Effector CD8-positive, alpha-beta T cell (primary cell): ENCODE measurements around the gene MS4A6A.
"Not testable (repeated sequence)": the region's sequence is repeated elsewhere in the genome, so short reads cannot be mapped to it uniquely, and the experiment has no call there.

Experiments used
- DNase-seq: peaks from one replicate; lab custom pipeline; 2025; lab: John Stamatoyannopoulos, UW

The MS4A6A gene

GRCh38 chr11:60183591-60184205, 815 bp upstream of the MS4A6A start:
- no peak for DNase-seq

DNA sequence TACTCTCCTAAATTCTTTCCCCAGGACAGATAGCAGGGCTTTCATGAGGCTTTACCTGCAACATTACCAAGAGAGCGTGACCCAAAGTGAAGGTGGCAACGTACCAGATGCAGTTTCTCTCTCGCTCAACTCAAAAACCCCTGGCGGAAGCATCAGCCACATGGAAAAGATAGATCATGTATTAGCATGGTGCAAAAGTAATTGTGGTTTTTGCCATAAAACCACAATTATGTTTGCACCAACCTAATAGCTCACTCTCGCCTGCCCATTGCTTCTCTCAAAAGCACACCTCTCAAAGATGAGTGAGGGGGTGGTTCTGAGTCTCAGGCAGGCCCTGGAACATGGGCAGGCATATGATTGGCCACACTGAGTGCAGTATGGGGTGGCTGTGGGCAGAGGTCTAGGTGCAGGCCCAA, 7.0 kb downstream of the MS4A6A start:
- DNase-seq: no peak

DNA sequence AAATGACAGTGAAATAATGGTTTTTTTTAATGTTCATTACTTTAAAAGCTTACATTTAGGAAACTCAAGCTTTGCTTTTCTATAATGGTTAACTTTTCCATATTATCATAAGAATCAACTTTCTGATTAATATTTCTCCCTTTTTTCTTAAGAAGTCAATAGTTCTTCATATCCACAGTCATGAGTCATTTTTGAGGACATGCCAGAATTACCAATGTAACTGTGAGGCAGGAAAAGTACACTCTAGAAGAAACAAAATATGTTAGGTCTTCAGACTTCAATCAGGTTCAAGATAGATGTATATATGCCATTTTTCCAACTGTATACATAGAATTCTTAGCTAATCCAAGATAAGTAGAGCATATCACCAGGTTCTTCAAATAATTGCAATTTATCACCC, 10.9 kb downstream of the MS4A6A start:
- DNase-seq: no peak

GRCh38 chr11:60170566-60170965, 12.3 kb downstream of the MS4A6A start:
- DNase-seq: no peak

GRCh38 chr11:60169264-60169915, 13.5 kb downstream of the MS4A6A start:
- no peak for DNase-seq

DNA sequence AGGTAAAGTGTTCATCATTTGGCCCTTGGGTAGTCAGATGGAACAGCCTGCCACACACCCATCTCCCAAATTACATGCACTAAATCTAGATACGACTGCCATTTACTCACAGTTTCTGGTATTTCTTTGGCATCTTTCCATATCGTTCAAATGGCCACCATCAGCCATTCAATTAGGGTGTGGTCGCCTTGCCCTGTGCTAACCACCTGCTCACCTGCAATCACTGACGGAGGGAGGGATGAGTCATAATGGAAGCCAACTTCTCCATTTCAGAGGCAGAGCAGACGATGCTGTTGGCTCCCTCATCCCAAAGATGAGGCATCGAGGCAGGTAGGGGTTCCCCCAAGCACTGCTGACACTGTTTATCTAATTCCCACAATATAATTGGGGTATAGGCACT, 14.6 kb downstream of the MS4A6A start:
- DNase-seq: no peak

GRCh38 chr11:60165951-60166350, 16.9 kb downstream of the MS4A6A start:
- DNase-seq: no peak

- DNase-seq: no peak
These were observed 17.3 kb downstream of the MS4A6A start for GRCh38 chr11:60165538-60165937.

- no peak for DNase-seq
These were observed 18.3 kb downstream of the MS4A6A start for GRCh38 chr11:60164550-60165075.

- no peak for DNase-seq
These were observed 21.1 kb downstream of the MS4A6A start for GRCh38 chr11:60161766-60162165.

DNA sequence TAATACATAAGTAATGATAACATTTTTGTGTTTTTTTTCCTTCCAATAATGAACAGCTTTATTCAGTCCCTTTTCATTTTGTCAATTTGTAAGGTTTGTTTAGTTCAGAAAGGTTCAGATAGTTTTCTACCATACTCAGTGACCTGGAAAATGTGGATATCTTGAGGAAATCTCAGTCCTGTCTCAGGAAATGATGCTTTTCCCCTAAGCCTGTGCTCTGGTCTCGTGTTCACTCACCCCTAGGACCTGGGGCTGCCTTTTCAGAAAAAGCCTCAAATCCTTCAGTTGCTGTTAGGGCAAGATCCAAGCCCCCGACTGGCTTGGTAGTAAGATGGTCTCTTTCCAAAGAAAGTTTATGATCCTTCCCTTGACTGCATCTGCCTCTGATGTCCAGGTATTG, 21.8 kb downstream of the MS4A6A start:
- DNase-seq: no peak

GRCh38 chr11:60159868-60160267, 23.0 kb downstream of the MS4A6A start:
- DNase-seq: no peak

GRCh38 chr11:60159284-60159683, 23.6 kb downstream of the MS4A6A start:
- no peak for DNase-seq

GRCh38 chr11:60158636-60159035, 24.2 kb downstream of the MS4A6A start:
- no peak for DNase-seq

- no peak for DNase-seq
These were observed 27.0 kb downstream of the MS4A6A start for GRCh38 chr11:60155931-60156330.

DNA sequence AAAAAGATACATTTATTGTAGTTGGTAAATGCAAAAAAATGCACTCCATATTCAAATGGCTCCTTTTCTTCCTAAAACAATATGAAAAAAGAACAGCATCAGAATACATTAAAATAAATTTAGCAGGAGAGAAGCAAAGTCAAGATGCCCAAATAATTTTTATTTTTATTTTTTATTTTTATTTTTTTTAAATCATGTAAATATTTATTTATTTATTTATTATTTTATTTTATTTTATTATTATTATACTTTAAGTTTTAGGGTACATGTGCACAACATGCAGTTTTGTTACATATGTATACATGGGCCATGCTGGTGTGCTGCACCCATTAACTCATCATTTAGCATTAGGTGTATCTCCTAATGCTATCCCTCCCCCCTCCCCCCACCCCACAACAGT, 30.2 kb downstream of the MS4A6A start:
- not testable (repeated sequence) for DNase-seq

DNA sequence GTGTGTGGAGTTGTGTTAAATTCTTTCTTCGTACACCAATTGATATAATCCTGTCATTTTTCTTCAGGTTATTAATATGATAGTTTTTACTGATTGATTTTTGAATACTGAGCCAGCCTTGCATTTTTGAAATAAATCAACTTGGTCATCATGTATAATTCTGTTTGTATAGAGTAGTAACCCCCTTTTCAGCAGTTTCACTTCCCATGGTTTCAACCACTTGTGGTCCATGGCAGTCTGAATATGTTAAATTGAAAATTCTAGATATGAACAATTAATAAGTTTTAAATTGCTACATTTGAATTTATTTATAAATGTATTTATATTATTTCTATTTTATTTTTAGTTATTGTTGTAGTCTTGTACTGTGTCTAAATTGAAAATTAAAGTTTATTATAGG, 32.6 kb downstream of the MS4A6A start:
- DNase-seq: no peak

GRCh38 chr11:60145677-60146076, 37.2 kb downstream of the MS4A6A start:
- DNase-seq: no peak

DNA sequence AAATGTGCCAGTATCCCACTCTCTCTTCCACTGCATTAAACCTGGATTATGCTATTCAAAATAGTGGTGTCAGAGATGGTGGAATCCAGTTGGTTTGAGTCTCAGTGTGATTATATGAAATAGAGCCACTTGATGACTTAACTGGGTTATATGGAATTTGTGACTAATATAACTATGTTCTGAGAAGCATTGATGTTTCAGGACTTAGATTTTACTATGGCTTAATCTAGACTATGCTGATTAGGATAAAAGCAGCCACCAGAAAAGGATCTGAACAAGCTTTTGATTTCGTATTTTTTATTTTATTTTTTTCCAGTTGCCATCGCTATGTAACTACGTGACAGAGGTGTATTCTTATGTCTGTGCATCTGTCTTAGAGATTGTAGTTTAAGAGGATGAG, 39.1 kb downstream of the MS4A6A start:
- no peak for DNase-seq

DNA sequence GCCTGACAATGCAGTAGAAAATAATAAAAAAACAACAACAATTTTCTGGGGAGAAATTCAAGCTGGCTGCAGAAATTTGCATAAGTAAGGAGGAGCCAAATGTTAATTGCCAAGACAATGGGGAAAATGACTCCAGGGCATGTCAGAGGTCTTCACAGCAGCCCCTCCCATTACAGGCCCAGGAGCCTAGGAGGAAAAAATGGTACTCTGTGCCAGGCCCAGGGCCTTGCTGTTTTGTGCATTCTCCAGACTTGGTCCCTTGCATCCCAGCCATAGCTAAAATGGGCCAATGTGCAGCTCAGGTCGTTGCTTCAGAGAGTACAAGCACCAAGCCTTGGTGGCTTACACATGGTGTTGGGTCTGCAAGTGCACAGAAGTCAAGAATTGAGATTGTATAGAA, 49.0 kb downstream of the MS4A6A start:
- no peak for DNase-seq

DNA sequence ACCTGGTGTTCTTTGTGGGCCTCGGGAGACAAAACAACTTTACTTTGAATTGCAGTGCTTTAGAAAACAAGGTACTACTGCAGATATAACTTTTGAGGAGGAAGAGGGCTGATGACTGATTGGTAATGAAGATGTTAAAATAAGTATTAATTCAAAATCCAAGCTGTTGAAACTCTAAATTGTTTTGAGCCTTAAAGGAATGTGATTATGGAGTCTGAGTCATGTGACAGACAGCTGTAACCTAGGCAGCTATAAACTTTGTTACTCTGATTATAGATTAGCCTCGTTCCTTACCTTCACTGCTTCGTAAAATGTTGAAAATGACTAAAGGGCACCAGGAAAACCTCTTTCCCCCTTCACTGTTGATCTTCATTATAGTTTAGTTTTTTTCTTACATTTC, 51.0 kb downstream of the MS4A6A start:
- no peak for DNase-seq

GRCh38 chr11:60130496-60130895, 52.4 kb downstream of the MS4A6A start:
- DNase-seq: no peak

- no peak for DNase-seq
These were observed 53.0 kb downstream of the MS4A6A start for GRCh38 chr11:60129853-60130252.

GRCh38 chr11:60128866-60129265, 54.0 kb downstream of the MS4A6A start:
- not testable (repeated sequence) for DNase-seq
